OCI-LY1 (cell line): Measurements from ENCODE around the gene NUDCD3.

ENCODE experiments used
- EZH2 ChIP-seq: fragments of 200-600 bp; sonication (generic), shearing (Covaris generic); IDR thresholded peaks from 2 replicates; pipeline ENCODE4 v1.8.0; 2017; ENCODE audit warnings: borderline replicate concordance, mixed run types, mild to moderate bottlenecking, antibody characterized with exemption, low read length, moderate library complexity, mixed read lengths
- TF ChIP-seq, protein P1 (sequence below): fragments of 200-600 bp; sonication (generic), shearing (Covaris generic); IDR thresholded peaks from 2 replicates; pipeline ENCODE4 v1.5.1; 2017; ENCODE audit warnings: mild to moderate bottlenecking, antibody characterized with exemption, low read length, moderate library complexity, mixed read lengths

DNA sequence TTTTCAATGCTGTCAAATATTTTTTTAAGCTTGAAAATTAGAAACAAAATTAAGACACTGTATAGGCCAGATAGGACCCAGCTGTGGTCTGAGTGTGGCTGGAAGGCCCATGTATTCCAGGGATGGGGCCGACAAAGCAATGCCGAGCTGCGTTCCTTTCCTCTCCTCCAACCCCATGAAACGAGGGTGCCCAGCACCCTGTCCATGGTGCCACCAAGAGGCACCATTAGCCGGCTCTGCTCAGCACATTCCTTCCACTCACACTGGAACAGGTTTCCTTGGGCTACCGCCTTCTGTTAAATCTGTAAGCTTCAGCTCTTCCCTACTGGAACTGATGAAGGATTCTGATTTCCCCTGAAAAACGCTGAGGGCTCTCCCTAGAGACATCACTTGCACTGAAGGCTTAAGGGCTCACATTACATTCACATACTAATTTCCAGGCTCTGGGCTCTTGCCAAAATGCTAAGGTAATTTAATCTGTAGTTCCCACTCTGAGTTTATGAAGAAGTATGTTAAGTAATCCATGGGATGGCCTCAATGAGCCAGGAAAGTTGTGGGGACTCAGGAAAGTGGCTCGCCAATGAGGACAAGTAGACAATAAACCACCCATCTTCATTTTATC lies 91.4 kb downstream of the NUDCD3 start:
- TF ChIP-seq EZH2: no peak
- TF ChIP-seq, protein P1, sequence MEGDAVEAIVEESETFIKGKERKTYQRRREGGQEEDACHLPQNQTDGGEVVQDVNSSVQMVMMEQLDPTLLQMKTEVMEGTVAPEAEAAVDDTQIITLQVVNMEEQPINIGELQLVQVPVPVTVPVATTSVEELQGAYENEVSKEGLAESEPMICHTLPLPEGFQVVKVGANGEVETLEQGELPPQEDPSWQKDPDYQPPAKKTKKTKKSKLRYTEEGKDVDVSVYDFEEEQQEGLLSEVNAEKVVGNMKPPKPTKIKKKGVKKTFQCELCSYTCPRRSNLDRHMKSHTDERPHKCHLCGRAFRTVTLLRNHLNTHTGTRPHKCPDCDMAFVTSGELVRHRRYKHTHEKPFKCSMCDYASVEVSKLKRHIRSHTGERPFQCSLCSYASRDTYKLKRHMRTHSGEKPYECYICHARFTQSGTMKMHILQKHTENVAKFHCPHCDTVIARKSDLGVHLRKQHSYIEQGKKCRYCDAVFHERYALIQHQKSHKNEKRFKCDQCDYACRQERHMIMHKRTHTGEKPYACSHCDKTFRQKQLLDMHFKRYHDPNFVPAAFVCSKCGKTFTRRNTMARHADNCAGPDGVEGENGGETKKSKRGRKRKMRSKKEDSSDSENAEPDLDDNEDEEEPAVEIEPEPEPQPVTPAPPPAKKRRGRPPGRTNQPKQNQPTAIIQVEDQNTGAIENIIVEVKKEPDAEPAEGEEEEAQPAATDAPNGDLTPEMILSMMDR: no peak
